ENCODE data around the gene C17orf78.
A peak's percentile ranks its signal among the peaks of the same experiment; 100 is the strongest.
"Not testable (repeated sequence)": the region's sequence is repeated elsewhere in the genome, so short reads cannot be mapped to it uniquely, and the experiment has no call there.

Gene C17orf78

DNA sequence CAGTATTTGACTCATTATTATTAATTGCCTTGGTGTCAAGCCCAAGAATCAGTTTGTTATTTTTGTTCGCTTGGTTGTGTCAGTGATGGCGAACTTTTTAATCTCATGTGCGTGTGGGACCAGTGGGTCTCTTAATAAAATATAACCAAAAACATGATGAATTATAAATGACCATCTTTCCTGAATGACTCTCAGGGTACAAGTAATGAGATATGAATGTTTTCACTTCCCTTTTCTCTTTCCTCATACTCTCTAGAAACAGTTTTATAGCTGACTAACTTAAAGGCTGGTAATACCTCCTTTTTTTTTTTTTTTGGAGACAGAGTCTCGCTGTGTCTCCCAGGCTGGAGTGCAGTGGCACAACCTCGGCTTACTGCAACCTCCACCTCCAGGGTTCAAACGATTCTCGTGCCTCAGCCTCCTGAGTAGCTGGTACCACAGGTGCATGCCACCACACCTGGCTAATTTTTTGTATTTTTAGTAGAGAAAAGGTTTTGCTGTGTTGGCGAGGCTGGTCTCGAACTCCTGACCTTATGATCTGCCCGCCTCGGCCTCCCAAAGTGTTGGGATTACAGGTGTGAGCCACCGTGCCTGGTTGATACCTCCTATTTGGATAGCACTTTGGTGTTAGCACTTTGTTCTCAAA, 65.7 kb downstream of the C17orf78 start:
- H3K27me3 Mint-ChIP-seq, ATAC-seq, H3K4me3 Mint-ChIP-seq, H3K9me3 Mint-ChIP-seq, H3K4me1 Mint-ChIP-seq, DNase-seq: not testable (repeated sequence)
- peak overlapping the region; percentile 19 to 59 for H3K27ac Mint-ChIP-seq

Data from stimulated activated naive CD8-positive, alpha-beta T cell treated with anti-CD3 and anti-CD28 coated beads, Interleukin-15, amount 100 ng/mL, for 72 hours (primary cell).